Karpas-422 (cell line): Measurements from ENCODE around the gene GPN2. TPM values are rescaled to one million over a fixed set of nuclear protein-coding genes. Genes with fewer than 3 reads are reported as not detected.
"Not testable (repeated sequence)": the region's sequence is repeated elsewhere in the genome, so short reads cannot be mapped to it uniquely, and the experiment has no call there.

Source experiments
- DNase-seq: peaks from one replicate; pipeline ENCODE4 v3.0.0-alpha.2; 2015
- H2AFZ ChIP-seq: fragments of 200-600 bp; sonication (generic); 2 replicates; pipeline ENCODE4 v1.6.1; 2014; ENCODE audit warnings: antibody characterized with exemption, low read length, mixed read lengths
- H3K27ac ChIP-seq: fragments of 200-600 bp; sonication (generic); 2 replicates; pipeline ENCODE4 v1.5.1; 2014; ENCODE audit warnings: mild to moderate bottlenecking, low read length, moderate library complexity
- H3K27me3 ChIP-seq: fragments of 200-600 bp; sonication (generic); 2 replicates; pipeline ENCODE4 v1.6.1; 2014; ENCODE audit warnings: low read length, mixed read lengths
- H3K36me3 ChIP-seq: fragments of 200-600 bp; sonication (generic); 2 replicates; pipeline ENCODE4 v1.6.1; 2014; ENCODE audit warnings: low read length, mixed read lengths; ENCODE audit not compliant: insufficient read depth
- H3K4me1 ChIP-seq: fragments of 200-600 bp; sonication (generic); 2 replicates; pipeline ENCODE4 v1.6.1; 2014; ENCODE audit warnings: mild to moderate bottlenecking, low read length, mixed read lengths
- H3K4me2 ChIP-seq: fragments of 200-600 bp; sonication (generic); 2 replicates; pipeline ENCODE4 v1.6.1; 2014; ENCODE audit warnings: low read length, low read depth, mild to moderate bottlenecking; ENCODE audit not compliant: poor library complexity, severe bottlenecking
- H3K4me3 ChIP-seq: fragments of 200-600 bp; sonication (generic); 2 replicates; pipeline ENCODE4 v1.5.1; 2014; ENCODE audit warnings: mild to moderate bottlenecking, antibody characterized with exemption, low read length, mixed read lengths
- H3K79me2 ChIP-seq: fragments of 200-600 bp; sonication (generic); 2 replicates; pipeline ENCODE4 v1.6.1; 2014; ENCODE audit warnings: mild to moderate bottlenecking, low read length, mixed read lengths
- H3K9ac ChIP-seq: fragments of 200-600 bp; sonication (generic); 2 replicates; pipeline ENCODE4 v1.6.0; 2014; ENCODE audit warnings: low read length
- H3K9me2 ChIP-seq: fragments of 200-600 bp; sonication (generic), shearing (Covaris generic); replicated peaks from 2 replicates; pipeline ENCODE4 v1.6.0; 2014; ENCODE audit warnings: mild to moderate bottlenecking, low read length, moderate library complexity; ENCODE audit not compliant: insufficient read depth
- H3K9me3 ChIP-seq: fragments of 300-700, 200-600 bp; sonication (generic); 2 replicates; pipeline ENCODE4 v1.6.1; 2014; ENCODE audit warnings: low read length, mixed read lengths
- H4K20me1 ChIP-seq: fragments of 200-600 bp; sonication (generic); 2 replicates; pipeline ENCODE4 v1.6.1; 2014; ENCODE audit warnings: mild to moderate bottlenecking, antibody characterized with exemption, low read length, low read depth; ENCODE audit not compliant: insufficient read depth
- total RNA-seq: library from RNA; depleted of rRNA; stranded (reverse); fragments of >200 nt; shearing (Covaris generic); gene quantifications from 2 replicates; pipeline ENCODE4 v1.2.3, GENCODE V29; 2014; ENCODE audit warnings: low replicate concordance

Gene GPN2
- total RNA-seq, 1 experiment from 2014 or later = 33.3 TPM

- Histone ChIP-seq H3K36me3 (peaks cover 16% of the 10 kb centered on the region), H3K27ac (peak overlapping the region; percentile 15; the same call in 1 of the 2 replicates), H3K79me2 (peaks cover 22% of the 10 kb centered on the region), H4K20me1 (peaks cover 6% of the 10 kb centered on the region; the same call in 1 of the 2 replicates), H3K9ac (peak overlapping the region; percentile 94), H3K27me3 (no peaks in the 10 kb centered on the region), H3K9me2 (no peaks in the 10 kb centered on the region), H3K4me2 (peak overlapping the region; percentile 84), H3K4me1 (peaks cover 20% of the 10 kb centered on the region), H3K9me3 (no peaks in the 10 kb centered on the region), H3K4me3 (peak overlapping the region; percentile 94), H2AFZ (no peak overlapping the region; the same call in 1 of the 2 replicates)
- DNase-seq = no peak
These were observed 349 bp upstream of the GPN2 start for GRCh38 chr1:26890467-26890796.

- Histone ChIP-seq H3K79me2 (peaks cover 25% of the 10 kb centered on the region), H4K20me1 (peaks cover 6% of the 10 kb centered on the region; the same call in 1 of the 2 replicates), H3K9me3 (no peaks in the 10 kb centered on the region), H3K4me2 (no peak overlapping the region), H3K27ac (no peak overlapping the region), H3K36me3 (peaks cover 30% of the 10 kb centered on the region), H2AFZ (no peak overlapping the region), H3K4me3 (no peak overlapping the region), H3K9me2 (no peaks in the 10 kb centered on the region), H3K4me1 (peaks cover 20% of the 10 kb centered on the region), H3K27me3 (no peaks in the 10 kb centered on the region), H3K9ac (no peak overlapping the region)
- DNase-seq = no peak
These were observed 1.9 kb downstream of the GPN2 start for GRCh38 chr1:26888231-26888630.

DNA sequence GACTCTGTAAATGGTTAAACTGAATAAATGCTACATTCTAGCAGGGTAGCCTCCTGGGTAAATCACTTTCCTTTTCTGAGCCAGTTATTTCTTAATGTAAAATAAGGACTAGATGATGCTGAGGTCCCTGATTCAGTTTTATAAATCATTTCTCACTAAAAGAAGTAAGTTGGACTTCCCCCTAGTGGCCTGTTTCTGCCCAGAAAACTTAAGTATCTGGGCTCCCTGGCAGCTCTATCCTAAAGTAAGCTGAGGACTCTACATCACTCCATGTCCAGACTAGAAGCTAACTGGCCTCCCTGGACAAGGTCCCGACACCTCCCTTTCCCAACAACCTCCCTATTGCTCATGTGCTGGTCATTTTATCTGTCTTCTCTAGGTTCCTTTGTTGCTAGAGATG, 3.0 kb downstream of the GPN2 start:
- no peaks in the 10 kb centered on the region for H3K9me3 ChIP-seq
- peaks cover 40% of the 10 kb centered on the region for H3K36me3 ChIP-seq
- peak; percentile 71 for DNase-seq
- H3K27me3 ChIP-seq = no peaks in the 10 kb centered on the region
- peaks cover 6% of the 10 kb centered on the region; the same call in 1 of the 2 replicates for H4K20me1 ChIP-seq
- H3K79me2 ChIP-seq = peaks cover 25% of the 10 kb centered on the region
- no peak overlapping the region for H3K4me3 ChIP-seq
- no peak overlapping the region for H3K4me2 ChIP-seq
- H3K9me2 ChIP-seq = no peaks in the 10 kb centered on the region
- peaks cover 20% of the 10 kb centered on the region for H3K4me1 ChIP-seq
- no peak overlapping the region for H3K27ac ChIP-seq
- H3K9ac ChIP-seq = no peak overlapping the region
- H2AFZ ChIP-seq = no peak overlapping the region

- Histone ChIP-seq H3K4me2 (no peak overlapping the region), H3K27me3 (no peaks in the 10 kb centered on the region), H3K4me3 (no peak overlapping the region), H3K36me3 (peaks cover 44% of the 10 kb centered on the region), H3K79me2 (peaks cover 6% of the 10 kb centered on the region; the same call in 1 of the 2 replicates), H3K9ac (no peak overlapping the region), H3K27ac (no peak overlapping the region), H3K9me2 (no peaks in the 10 kb centered on the region), H4K20me1 (no peaks in the 10 kb centered on the region), H2AFZ (no peak overlapping the region), H3K9me3 (no peaks in the 10 kb centered on the region), H3K4me1 (peaks cover under 1% of the 10 kb centered on the region)
- DNase-seq = no peak
These were observed 7.2 kb downstream of the GPN2 start for GRCh38 chr1:26882696-26883463.

GRCh38 chr1:26881611-26882010, 8.5 kb downstream of the GPN2 start:
- H3K9me2 ChIP-seq, H3K79me2 ChIP-seq, H3K9me3 ChIP-seq, H3K27ac ChIP-seq, DNase-seq, H3K9ac ChIP-seq, H3K4me1 ChIP-seq, H3K27me3 ChIP-seq, H3K4me2 ChIP-seq, H2AFZ ChIP-seq, H3K4me3 ChIP-seq, H4K20me1 ChIP-seq: not testable (repeated sequence)
- peaks cover 52% of the 10 kb centered on the region for H3K36me3 ChIP-seq

- no peak overlapping the region for H3K9ac ChIP-seq
- no peaks in the 10 kb centered on the region for H4K20me1 ChIP-seq
- peaks cover 40% of the 10 kb centered on the region for H3K36me3 ChIP-seq
- no peak for DNase-seq
- H3K4me3 ChIP-seq = no peak overlapping the region
- H3K4me2 ChIP-seq = no peak overlapping the region
- H3K27me3 ChIP-seq = no peaks in the 10 kb centered on the region
- H3K27ac ChIP-seq = no peak overlapping the region
- no peak overlapping the region for H2AFZ ChIP-seq
- H3K9me3 ChIP-seq = no peaks in the 10 kb centered on the region
- 0 out of 2 replicates have a peak, but pooled peaks cover 3% of the 10 kb centered on the region for H3K79me2 ChIP-seq
- H3K4me1 ChIP-seq = peaks cover 8% of the 10 kb centered on the region
- no peaks in the 10 kb centered on the region for H3K9me2 ChIP-seq
These were observed 10.3 kb downstream of the GPN2 start for GRCh38 chr1:26879793-26880192.

DNA sequence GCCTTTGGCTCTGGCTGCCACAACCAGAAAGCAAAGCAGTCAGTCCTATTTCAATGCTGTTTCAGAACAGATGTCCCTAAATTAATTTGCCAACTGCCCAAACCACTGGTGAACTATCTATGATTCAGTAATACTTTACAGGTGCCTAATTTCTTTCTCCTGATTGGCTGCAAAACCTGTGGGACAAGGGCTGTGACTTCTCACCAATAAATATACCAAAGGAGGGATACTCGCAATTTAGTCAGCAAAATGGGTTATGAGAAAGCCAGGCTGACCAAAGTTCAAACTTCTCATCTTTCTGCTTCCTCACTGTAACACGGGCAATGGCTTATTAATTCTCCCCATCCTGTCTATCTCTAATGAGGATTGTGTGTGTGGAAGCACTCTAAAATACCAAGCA, 12.8 kb downstream of the GPN2 start:
- peaks cover 8% of the 10 kb centered on the region for H3K4me1 ChIP-seq
- peaks cover 23% of the 10 kb centered on the region for H3K36me3 ChIP-seq
- DNase-seq = no peak
- no peaks in the 10 kb centered on the region for H4K20me1 ChIP-seq
- no peaks in the 10 kb centered on the region for H3K27me3 ChIP-seq
- peak overlapping the region; percentile 34 for H3K27ac ChIP-seq
- H3K4me2 ChIP-seq = peak overlapping the region; percentile 47
- no peak overlapping the region for H3K4me3 ChIP-seq
- H3K9ac ChIP-seq = no peak overlapping the region; the same call in 1 of the 2 replicates
- H2AFZ ChIP-seq = no peak overlapping the region
- H3K9me3 ChIP-seq = no peaks in the 10 kb centered on the region
- no peaks in the 10 kb centered on the region for H3K79me2 ChIP-seq
- no peaks in the 10 kb centered on the region for H3K9me2 ChIP-seq

DNA sequence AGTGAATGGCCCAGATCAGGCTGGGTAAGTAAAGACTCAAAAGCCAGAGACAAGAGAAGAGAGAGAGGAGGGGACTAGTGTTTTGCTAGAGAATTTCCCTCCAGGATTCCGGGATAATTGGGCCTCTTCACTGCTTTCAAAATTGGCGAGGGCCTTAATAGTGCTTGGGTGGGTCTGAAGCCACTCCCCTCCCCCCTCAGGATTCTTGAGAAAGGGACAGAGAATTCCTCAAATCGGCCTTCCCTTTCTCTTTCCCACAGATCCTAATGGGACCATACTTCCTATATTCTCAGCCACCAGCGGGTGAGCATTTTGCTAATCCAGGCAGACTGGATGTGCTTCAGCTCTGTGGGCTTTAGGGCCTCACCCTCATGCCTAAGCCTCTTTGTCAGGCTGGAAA, 15.2 kb downstream of the GPN2 start:
- Histone ChIP-seq H3K9me3 (no peaks in the 10 kb centered on the region), H3K4me1 (peaks cover 8% of the 10 kb centered on the region), H3K9ac (no peak overlapping the region), H3K4me3 (no peak overlapping the region), H3K36me3 (peaks cover 10% of the 10 kb centered on the region), H3K27me3 (no peaks in the 10 kb centered on the region), H3K4me2 (no peak overlapping the region), H3K79me2 (no peaks in the 10 kb centered on the region), H4K20me1 (no peaks in the 10 kb centered on the region), H3K27ac (no peak overlapping the region), H3K9me2 (no peaks in the 10 kb centered on the region), H2AFZ (no peak overlapping the region)
- DNase-seq = no peak
